ENCODE measurements around the gene TMEM107.

- TF ChIP-seq CTCF (IDR thresholded peaks at IDR 0.05) (peak; percentile 88 to 92 (median 91)), POLR2A (IDR thresholded peaks at IDR 0.05) (peak in 1 of 2 donors; percentile 43)
These were observed 17.7 kb downstream of the TMEM107 start for GRCh38 chr17:8158267-8159031.
